ENCODE data around the gene LYPD1. TPM values are rescaled to one million over a fixed set of nuclear protein-coding genes. Genes with fewer than 3 reads are reported as not detected.
"Not testable (repeated sequence)": the region's sequence is repeated elsewhere in the genome, so short reads cannot be mapped to it uniquely, and the experiment has no call there.

Gene LYPD1
- total RNA-seq, 1 donor from 2014 or later, result 7.1 TPM

DNA sequence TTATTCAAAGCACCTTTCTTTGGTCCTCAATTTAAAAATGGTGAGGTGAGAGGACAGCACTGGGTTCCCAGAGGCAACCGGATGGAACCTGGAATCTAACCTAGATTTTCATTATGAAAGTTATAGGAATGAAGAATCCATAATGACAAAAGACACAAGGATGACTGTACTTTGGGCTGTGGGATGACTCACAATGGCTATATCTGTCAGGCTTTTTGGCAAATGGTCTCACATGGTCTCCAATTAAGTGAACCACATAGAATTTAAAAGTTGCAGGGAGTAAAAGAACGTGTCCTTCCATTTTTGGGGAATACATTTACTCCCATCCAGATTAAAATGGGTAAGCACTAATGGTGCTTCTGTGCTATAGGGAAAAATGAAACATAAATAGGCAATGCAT lies 31.8 kb upstream of the LYPD1 start:
- TF ChIP-seq, protein P1, sequence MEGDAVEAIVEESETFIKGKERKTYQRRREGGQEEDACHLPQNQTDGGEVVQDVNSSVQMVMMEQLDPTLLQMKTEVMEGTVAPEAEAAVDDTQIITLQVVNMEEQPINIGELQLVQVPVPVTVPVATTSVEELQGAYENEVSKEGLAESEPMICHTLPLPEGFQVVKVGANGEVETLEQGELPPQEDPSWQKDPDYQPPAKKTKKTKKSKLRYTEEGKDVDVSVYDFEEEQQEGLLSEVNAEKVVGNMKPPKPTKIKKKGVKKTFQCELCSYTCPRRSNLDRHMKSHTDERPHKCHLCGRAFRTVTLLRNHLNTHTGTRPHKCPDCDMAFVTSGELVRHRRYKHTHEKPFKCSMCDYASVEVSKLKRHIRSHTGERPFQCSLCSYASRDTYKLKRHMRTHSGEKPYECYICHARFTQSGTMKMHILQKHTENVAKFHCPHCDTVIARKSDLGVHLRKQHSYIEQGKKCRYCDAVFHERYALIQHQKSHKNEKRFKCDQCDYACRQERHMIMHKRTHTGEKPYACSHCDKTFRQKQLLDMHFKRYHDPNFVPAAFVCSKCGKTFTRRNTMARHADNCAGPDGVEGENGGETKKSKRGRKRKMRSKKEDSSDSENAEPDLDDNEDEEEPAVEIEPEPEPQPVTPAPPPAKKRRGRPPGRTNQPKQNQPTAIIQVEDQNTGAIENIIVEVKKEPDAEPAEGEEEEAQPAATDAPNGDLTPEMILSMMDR (IDR thresholded peaks at IDR 0.05; ENCODE audit: unreplicated experiment), result no peak
- Mint-ChIP-seq H3K27ac (no peak overlapping the region), H3K9me3 (ENCODE audit: low read depth) (no peaks in the 10 kb centered on the region), H3K27me3 (peaks cover 7% of the 10 kb centered on the region), H3K4me3 (ENCODE audit: low read depth) (no peak overlapping the region), H3K36me3 (ENCODE audit: insufficient read depth) (no peaks in the 10 kb centered on the region), H3K4me1 (ENCODE audit: low read depth) (no peaks in the 10 kb centered on the region)
- DNase-seq (ENCODE audit: low spot score, unreplicated experiment), result no peak

DNA sequence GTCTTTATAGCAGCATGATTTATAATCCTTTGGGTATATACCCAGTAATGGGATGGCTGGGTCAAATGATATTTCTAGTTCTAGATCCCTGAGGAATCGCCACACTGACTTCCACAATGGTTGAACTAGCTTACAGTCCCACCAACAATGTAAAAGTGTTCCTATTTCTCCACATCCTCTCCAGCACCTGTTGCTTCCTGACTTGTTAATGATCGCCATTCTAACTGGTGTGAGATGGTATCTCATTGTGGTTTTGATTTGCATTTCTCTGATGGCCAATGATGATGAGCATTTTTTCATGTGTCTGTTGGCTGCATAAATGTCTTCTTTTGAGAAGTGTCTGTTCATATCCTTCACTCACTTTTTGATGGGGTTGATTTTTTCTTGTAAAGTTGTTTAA lies 29.8 kb upstream of the LYPD1 start:
- H3K36me3 Mint-ChIP-seq (ENCODE audit: insufficient read depth); H3K9me3 Mint-ChIP-seq (ENCODE audit: low read depth); H3K4me3 Mint-ChIP-seq (ENCODE audit: low read depth); H3K27me3 Mint-ChIP-seq; H3K4me1 Mint-ChIP-seq (ENCODE audit: low read depth); DNase-seq (ENCODE audit: low spot score, unreplicated experiment); H3K27ac Mint-ChIP-seq: not testable (repeated sequence)

DNA sequence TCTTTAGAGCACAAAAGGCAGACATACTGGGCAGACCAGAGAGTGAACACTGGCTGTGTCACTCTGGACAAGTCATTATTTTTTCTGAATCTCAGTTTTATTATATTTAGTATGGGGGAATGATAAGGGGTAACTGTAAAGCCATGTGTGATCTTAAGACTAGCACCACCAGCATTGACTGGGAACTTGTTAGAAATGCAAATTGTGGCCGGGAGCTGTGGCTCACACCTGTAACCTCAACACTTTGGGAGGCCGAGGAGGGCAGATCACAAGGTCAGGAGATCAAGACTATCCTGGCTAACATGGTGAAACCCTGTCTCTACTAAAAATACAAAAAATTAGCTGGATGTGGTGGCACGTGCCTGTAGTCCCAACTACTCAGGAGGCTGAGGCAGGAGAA lies 28.3 kb upstream of the LYPD1 start:
- H3K9me3 Mint-ChIP-seq (ENCODE audit: low read depth); H3K4me3 Mint-ChIP-seq (ENCODE audit: low read depth): not testable (repeated sequence)

DNA sequence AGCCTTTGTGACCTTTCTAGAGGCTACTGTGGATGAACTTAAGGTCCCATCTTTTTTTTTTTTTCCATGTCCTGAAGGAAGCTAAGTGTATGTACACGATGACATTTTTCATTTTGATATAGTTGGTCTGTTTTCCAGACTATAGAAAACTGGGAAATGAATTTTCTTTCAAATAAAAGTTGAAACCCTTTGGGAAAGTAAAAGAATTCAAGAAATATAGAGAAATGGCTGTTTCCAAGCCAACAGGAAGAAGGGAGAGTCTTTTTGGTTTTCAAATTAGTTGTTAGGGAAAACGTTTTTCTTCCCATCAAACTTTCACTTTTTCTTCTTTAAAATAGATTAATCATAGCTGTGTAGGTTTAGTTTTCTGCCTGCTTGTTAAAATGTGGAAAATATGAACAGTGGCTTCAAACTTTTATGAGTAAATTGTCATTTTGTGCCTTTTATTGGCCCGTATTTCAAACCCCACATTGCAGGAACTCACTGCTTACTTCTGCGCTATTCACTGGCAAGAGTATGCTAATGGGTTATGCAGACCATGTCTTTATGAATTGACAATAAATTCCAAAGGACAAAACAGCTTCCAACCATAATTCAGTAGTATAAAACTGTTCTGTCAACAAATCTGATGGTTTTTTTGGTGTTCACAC lies 27.7 kb upstream of the LYPD1 start:
- TF ChIP-seq, protein P1 (IDR thresholded peaks at IDR 0.05; ENCODE audit: unreplicated experiment), result no peak
- DNase-seq (ENCODE audit: low spot score, unreplicated experiment), result no peak
- Mint-ChIP-seq H3K27me3 (peaks cover 6% of the 10 kb centered on the region), H3K4me1 (ENCODE audit: low read depth) (no peaks in the 10 kb centered on the region), H3K4me3 (ENCODE audit: low read depth) (no peak overlapping the region), H3K36me3 (ENCODE audit: insufficient read depth) (no peaks in the 10 kb centered on the region), H3K27ac (no peak overlapping the region), H3K9me3 (ENCODE audit: low read depth) (no peaks in the 10 kb centered on the region)

More for the DNA sequence above, 28.3 kb upstream of the LYPD1 start:
- H3K27me3 Mint-ChIP-seq; H3K27ac Mint-ChIP-seq; H3K4me1 Mint-ChIP-seq (ENCODE audit: low read depth); H3K36me3 Mint-ChIP-seq (ENCODE audit: insufficient read depth); DNase-seq (ENCODE audit: low spot score, unreplicated experiment): not testable (repeated sequence)

DNA sequence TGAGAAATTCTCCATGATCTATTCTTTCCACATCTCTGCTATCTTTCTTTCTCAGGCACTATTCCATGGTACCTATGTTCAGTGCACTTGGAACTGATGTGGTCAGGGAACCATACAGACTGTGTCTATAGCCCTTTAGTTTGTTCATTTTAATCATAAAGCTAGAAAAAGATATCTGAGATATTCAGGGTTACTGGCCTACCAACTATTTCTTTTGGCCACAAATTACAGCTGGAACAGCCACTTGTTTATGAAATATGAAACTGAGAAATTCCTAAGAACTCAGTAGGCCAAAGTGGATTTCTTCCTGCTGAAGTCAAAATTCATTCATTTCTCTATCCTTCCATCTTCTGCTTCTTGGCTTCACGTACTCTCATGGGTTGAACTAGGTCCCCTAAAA lies 22.8 kb upstream of the LYPD1 start:
- TF ChIP-seq, protein P1 (IDR thresholded peaks at IDR 0.05; ENCODE audit: unreplicated experiment), result no peak
- no peaks in the 10 kb centered on the region for H3K27me3 Mint-ChIP-seq

DNA sequence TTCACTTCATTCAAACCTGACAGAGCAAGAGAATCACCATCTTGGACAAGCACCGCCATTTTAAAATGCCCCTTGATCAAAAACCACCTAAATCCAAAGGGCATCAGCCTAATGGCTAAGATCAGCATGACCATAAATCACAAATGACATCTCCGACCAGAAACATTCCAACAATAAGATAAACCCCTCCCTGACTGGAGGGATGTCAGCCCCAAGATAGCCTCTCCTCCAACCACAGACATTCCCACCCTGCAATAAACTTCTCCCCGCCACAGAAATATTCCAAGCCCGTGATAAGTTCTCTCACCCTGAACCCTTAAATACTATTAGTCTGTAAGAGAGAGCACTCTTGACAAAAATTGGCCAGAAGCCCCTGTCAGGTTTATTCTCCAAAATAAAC lies 21.6 kb upstream of the LYPD1 start:
- TF ChIP-seq, protein P1 (IDR thresholded peaks at IDR 0.05; ENCODE audit: unreplicated experiment), result no peak
- H3K27me3 Mint-ChIP-seq, result no peaks in the 10 kb centered on the region
- DNase-seq (ENCODE audit: low spot score, unreplicated experiment), result no peak
- H3K27ac Mint-ChIP-seq, result no peak overlapping the region
- no peaks in the 10 kb centered on the region for H3K4me1 Mint-ChIP-seq (ENCODE audit: low read depth)
- H3K36me3 Mint-ChIP-seq (ENCODE audit: insufficient read depth), result peaks cover 1% of the 10 kb centered on the region
- no peak overlapping the region for H3K4me3 Mint-ChIP-seq (ENCODE audit: low read depth)
- H3K9me3 Mint-ChIP-seq (ENCODE audit: low read depth), result peaks cover 6% of the 10 kb centered on the region

More for the DNA sequence above, 22.8 kb upstream of the LYPD1 start:
- Mint-ChIP-seq H3K9me3 (ENCODE audit: low read depth) (peaks cover 6% of the 10 kb centered on the region), H3K4me1 (ENCODE audit: low read depth) (no peaks in the 10 kb centered on the region), H3K4me3 (ENCODE audit: low read depth) (no peak overlapping the region), H3K36me3 (ENCODE audit: insufficient read depth) (peaks cover 1% of the 10 kb centered on the region), H3K27ac (no peak overlapping the region)
- DNase-seq (ENCODE audit: low spot score, unreplicated experiment), result no peak
